ENCODE measurements around the gene TRIM67. TPM values are rescaled to one million over a fixed set of nuclear protein-coding genes. Genes with fewer than 3 reads are reported as not detected.

TRIM67 gene
- total and polyA plus RNA-seq, 4 experiments from 2014 or later, result not detected

DNA sequence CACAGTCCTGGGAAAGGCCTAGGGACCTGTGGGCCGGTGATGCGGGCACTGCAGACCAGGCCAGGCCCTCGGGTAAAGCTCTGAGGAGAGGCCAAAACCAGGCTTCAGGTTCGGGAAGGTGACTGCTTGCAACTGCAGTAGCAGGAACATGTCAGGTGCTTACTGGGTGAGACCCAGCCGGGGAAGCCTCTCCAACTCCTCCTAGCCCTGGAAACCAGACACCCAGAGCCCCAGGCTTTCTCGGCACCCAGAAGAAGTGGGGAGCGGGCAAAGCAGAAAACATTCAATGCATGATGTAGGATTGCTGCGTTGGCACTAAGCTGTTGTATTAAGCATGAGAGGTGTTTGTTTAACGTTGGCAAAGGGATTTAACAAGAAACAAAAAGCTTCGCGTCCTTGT is 58.9 kb downstream of the TRIM67 start:
- H3K27me3 Mint-ChIP-seq, result peaks cover 0 to 4% of the 10 kb centered on the region in 2 donors
- no peak for DNase-seq
- no peak overlapping the region for H3K4me3 ChIP-seq (ENCODE audit: low read length in 2 of 2)
- no peaks in the 10 kb centered on the region for H3K9me3 Mint-ChIP-seq
- no peak overlapping the region for H3K4me3 Mint-ChIP-seq
- peaks cover 17% of the 10 kb centered on the region for H3K36me3 ChIP-seq (ENCODE audit: insufficient read depth, low read length)
- no peaks in the 10 kb centered on the region for H3K4me1 ChIP-seq (ENCODE audit: insufficient read depth, low read length)
- peaks cover 22 to 26% of the 10 kb centered on the region in 2 donors for H3K36me3 Mint-ChIP-seq
- no peak overlapping the region for H3K27ac ChIP-seq (ENCODE audit: low read depth, low read length)
- no peak overlapping the region for H3K27ac Mint-ChIP-seq
- ChIA-PET POLR2A (ENCODE audit: partially characterized antibody) (no interaction called here), CTCF (ENCODE audit: partially characterized antibody) (interaction anchor here (1.7 kb wide), 1 partner anchor 9 kb away, joined by 4 read pairs; no protein-coding TSS in a partner anchor)
- peaks cover 0 to 5% (median 0%) of the 10 kb centered on the region in 4 donors for H3K4me1 Mint-ChIP-seq
- intact Hi-C loops (cut with micrococcal nuclease), result no loop called here
- H3K27me3 ChIP-seq (ENCODE audit: insufficient read depth, low read length), result no peaks in the 10 kb centered on the region
- no peaks in the 10 kb centered on the region for H3K9me3 ChIP-seq (ENCODE audit: control insufficient read depth in 1 of 2, low read length in 2 of 2)

DNA sequence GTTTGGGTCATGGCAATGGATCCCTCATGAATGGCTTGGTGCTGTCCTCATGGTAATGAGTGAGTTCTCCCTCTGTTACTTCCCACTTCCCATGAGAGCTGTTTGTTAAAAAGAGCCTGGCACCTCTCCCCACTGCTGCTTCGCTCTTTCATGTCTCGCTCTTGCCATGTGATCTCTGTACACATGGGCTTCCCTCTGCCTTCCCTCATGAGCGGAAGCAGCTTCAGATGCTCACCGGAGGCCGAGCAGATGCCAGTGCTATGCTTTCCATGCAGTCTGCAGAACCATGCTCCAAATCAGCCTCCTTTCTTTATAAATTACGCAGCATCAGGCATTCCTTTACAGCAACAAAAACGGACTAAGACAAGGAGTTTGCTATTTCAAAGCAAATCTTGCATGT is 64.3 kb downstream of the TRIM67 start:
- ChIA-PET POLR2A (ENCODE audit: partially characterized antibody) (interaction anchor here (0.7 kb wide), 1 partner anchor 13 kb away, joined by 3 read pairs; no protein-coding TSS in a partner anchor), CTCF (ENCODE audit: partially characterized antibody) (no interaction called here)
- Histone ChIP-seq H3K36me3 (ENCODE audit: insufficient read depth, low read length) (peaks cover 30% of the 10 kb centered on the region), H3K27ac (ENCODE audit: low read depth, low read length) (no peak overlapping the region), H3K4me3 (ENCODE audit: low read length in 2 of 2) (no peak overlapping the region), H3K4me1 (ENCODE audit: insufficient read depth, low read length) (no peaks in the 10 kb centered on the region), H3K27me3 (ENCODE audit: insufficient read depth, low read length) (no peaks in the 10 kb centered on the region), H3K9me3 (ENCODE audit: control insufficient read depth in 1 of 2, low read length in 2 of 2) (no peaks in the 10 kb centered on the region)
- H3K4me1 Mint-ChIP-seq, result peaks cover 4 to 22% (median 13%) of the 10 kb centered on the region in 4 donors
- H3K4me3 Mint-ChIP-seq, result no peak overlapping the region
- no peaks in the 10 kb centered on the region for H3K27me3 Mint-ChIP-seq
- H3K27ac Mint-ChIP-seq, result no peak overlapping the region
- no peaks in the 10 kb centered on the region for H3K9me3 Mint-ChIP-seq
- intact Hi-C loops (cut with micrococcal nuclease), result no loop called here
- DNase-seq, result no peak
- peaks cover 52 to 68% of the 10 kb centered on the region in 2 donors for H3K36me3 Mint-ChIP-seq

DNA sequence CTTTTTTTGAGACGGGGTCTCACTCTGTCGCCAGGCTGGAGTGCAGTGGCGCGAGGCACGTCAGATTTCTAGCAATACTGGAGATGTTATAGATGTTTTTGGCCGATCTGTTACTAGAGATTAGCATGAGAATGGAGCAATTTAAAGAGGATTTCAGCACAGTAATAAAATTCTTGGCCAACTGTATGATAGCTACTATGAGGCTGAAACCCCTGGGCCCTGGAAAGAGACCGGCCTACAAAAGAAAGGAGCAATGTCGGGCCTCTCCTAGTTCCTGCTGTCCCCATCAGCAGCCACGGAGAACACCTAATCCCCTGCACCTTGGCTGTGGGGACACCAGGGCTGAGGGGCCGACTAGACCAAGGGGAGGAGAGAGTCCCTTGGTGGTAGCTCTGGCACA is 69.7 kb downstream of the TRIM67 start:
- Mint-ChIP-seq H3K36me3 (peaks cover 50 to 64% of the 10 kb centered on the region in 2 donors), H3K27ac (peak overlapping the region in 1 of 7 donors; percentile 8), H3K4me3 (no peak overlapping the region), H3K27me3 (no peaks in the 10 kb centered on the region), H3K9me3 (no peaks in the 10 kb centered on the region), H3K4me1 (peaks cover 19 to 52% (median 41%) of the 10 kb centered on the region in 4 donors)
- ChIA-PET CTCF (ENCODE audit: partially characterized antibody) (no interaction called here), POLR2A (ENCODE audit: partially characterized antibody) (interaction anchor here (1.0 kb wide), 1 partner anchor 10 kb away, joined by 4 read pairs; no protein-coding TSS in a partner anchor)
- Histone ChIP-seq H3K4me1 (ENCODE audit: insufficient read depth, low read length) (peaks cover 22% of the 10 kb centered on the region), H3K4me3 (ENCODE audit: low read length in 2 of 2) (no peak overlapping the region), H3K27me3 (ENCODE audit: insufficient read depth, low read length) (no peaks in the 10 kb centered on the region), H3K36me3 (ENCODE audit: insufficient read depth, low read length) (peaks cover 14% of the 10 kb centered on the region), H3K9me3 (ENCODE audit: control insufficient read depth in 1 of 2, low read length in 2 of 2) (no peaks in the 10 kb centered on the region), H3K27ac (ENCODE audit: low read depth, low read length) (no peak overlapping the region)
- intact Hi-C loops (cut with micrococcal nuclease), result no loop called here
- no peak for DNase-seq

DNA sequence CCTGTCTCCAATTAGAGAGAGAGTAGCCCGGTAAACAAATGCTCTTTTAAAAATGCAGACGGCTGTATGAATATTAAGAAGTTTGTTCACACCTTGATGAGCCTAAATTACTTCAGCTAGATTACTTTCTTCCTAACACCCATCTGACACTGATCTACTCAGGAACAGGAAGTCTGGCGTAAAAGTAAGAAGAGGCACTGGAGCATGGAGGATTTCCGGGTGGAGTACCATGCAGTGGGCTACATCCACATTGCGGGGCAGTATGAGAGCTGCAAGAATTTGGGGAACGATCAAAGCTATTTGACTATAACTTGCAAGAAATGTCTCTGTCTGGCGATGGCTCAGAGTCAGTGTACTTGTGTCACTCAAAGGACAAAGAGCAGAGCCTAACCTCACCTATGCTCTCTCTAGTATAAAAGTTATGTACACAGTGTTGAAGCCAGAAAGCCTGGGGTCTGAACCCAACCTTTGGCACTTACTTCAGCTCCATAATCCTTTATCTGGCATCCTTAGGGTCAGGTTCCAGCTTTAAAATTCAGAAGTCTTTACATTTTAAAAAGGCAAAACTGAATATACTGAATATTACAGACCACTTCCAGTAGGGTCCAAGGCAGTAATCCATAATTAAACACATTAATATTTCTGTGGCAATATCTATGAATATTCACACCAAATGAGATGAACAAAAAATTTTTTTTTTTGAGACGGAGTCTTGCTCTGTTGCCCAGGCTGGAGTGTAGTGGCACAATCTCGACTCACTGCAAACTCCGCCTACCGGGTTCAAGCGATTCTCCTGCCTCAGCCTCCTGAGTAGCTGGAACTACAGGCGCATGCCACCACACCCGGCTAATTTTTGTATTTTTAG is 71.2 kb downstream of the TRIM67 start:
- no peak overlapping the region for H3K4me3 ChIP-seq (ENCODE audit: low read length in 2 of 2)
- intact Hi-C loops (cut with micrococcal nuclease), result no loop called here
- ChIA-PET POLR2A (ENCODE audit: partially characterized antibody) (no interaction called here), CTCF (ENCODE audit: partially characterized antibody) (no interaction called here)
- H3K4me1 ChIP-seq (ENCODE audit: insufficient read depth, low read length), result peaks cover 33% of the 10 kb centered on the region
- Mint-ChIP-seq H3K27me3 (no peaks in the 10 kb centered on the region), H3K36me3 (peaks cover 52 to 65% of the 10 kb centered on the region in 2 donors), H3K4me1 (peaks cover 25 to 62% (median 50%) of the 10 kb centered on the region in 4 donors), H3K9me3 (no peaks in the 10 kb centered on the region), H3K27ac (peak overlapping the region in 1 of 7 donors; percentile 13), H3K4me3 (no peak overlapping the region)
- peaks cover 15% of the 10 kb centered on the region for H3K36me3 ChIP-seq (ENCODE audit: insufficient read depth, low read length)
- H3K27ac ChIP-seq (ENCODE audit: low read depth, low read length), result no peak overlapping the region
- no peaks in the 10 kb centered on the region for H3K9me3 ChIP-seq (ENCODE audit: control insufficient read depth in 1 of 2, low read length in 2 of 2)
- H3K27me3 ChIP-seq (ENCODE audit: insufficient read depth, low read length), result no peaks in the 10 kb centered on the region
- no peak for DNase-seq

DNA sequence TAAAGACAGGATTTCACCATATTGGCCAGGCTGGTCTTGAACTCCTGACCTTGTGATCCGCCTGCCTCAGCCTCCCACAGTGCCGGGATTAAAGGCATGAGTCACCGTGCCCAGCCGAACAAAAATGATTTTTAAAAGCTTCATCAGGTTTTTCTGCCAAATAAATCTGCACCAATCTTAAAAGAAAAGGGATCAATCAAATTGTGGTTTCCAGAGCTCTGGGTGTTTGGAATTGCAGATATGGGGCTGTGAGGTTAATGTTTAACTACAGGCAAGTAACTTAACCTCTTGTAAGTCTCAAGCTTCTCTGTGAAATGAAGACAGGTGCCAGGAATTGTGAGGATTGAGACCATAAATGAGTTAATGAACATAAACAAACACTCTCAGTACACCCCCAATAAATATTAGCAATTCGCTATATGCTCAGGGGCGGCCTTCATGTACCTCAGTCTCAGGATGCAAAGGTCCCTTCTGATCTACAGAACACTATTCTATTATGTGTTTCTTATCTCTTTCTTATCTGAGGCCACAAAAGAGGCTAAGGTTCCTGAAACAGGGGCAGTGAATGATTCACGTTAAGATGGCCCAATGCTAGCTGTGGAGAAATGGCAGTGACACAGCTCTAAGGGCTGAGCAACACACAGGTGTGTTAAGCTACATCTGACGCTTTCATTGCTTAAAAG is 72.0 kb downstream of the TRIM67 start:
- peaks cover 23% of the 10 kb centered on the region for H3K36me3 ChIP-seq (ENCODE audit: insufficient read depth, low read length)
- Mint-ChIP-seq H3K27ac (peak overlapping the region in 2 of 7 donors; percentile 13 to 31), H3K27me3 (no peaks in the 10 kb centered on the region), H3K9me3 (no peaks in the 10 kb centered on the region), H3K4me3 (no peak overlapping the region), H3K36me3 (peaks cover 56 to 71% of the 10 kb centered on the region in 2 donors), H3K4me1 (peaks cover 27 to 68% (median 56%) of the 10 kb centered on the region in 4 donors)
- no peaks in the 10 kb centered on the region for H3K9me3 ChIP-seq (ENCODE audit: control insufficient read depth in 1 of 2, low read length in 2 of 2)
- no peak overlapping the region for H3K4me3 ChIP-seq (ENCODE audit: low read length in 2 of 2)
- no peak overlapping the region for H3K27ac ChIP-seq (ENCODE audit: low read depth, low read length)
- intact Hi-C loops (cut with micrococcal nuclease), result no loop called here
- CTCF ChIA-PET (ENCODE audit: partially characterized antibody), result no interaction called here
- no peaks in the 10 kb centered on the region for H3K27me3 ChIP-seq (ENCODE audit: insufficient read depth, low read length)
- peaks cover 33% of the 10 kb centered on the region for H3K4me1 ChIP-seq (ENCODE audit: insufficient read depth, low read length)
- POLR2A ChIA-PET (ENCODE audit: partially characterized antibody), result no interaction called here
- no peak for DNase-seq

DNA sequence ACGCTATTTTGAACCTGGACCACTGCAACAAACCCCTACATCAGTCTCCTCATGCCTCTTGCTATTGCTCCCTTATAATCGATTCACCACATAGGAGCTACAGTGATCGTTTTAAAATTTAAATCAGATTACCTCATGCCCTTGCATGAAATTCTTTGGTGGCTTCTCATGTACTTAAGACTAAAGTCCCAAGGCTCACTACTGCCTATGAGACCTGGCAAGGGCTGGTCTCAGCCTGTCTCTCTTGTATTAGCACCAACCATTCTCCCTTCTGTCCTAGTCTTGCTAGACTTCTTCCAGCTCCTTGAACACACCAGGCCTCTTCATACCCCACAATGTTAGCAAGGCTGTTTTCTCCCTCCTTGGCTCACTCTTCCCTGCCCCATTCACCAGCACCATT is 72.6 kb downstream of the TRIM67 start:
- Mint-ChIP-seq H3K4me3 (no peak overlapping the region), H3K36me3 (peaks cover 59 to 68% of the 10 kb centered on the region in 2 donors), H3K27ac (peak overlapping the region in 3 of 7 donors; percentile 13 to 43 (median 43)), H3K27me3 (no peaks in the 10 kb centered on the region), H3K9me3 (peaks cover 0 to 1% (median 0%) of the 10 kb centered on the region in 8 donors), H3K4me1 (peaks cover 32 to 69% (median 59%) of the 10 kb centered on the region in 4 donors)
- ChIA-PET CTCF (ENCODE audit: partially characterized antibody) (no interaction called here), POLR2A (ENCODE audit: partially characterized antibody) (no interaction called here)
- no peaks in the 10 kb centered on the region for H3K9me3 ChIP-seq (ENCODE audit: control insufficient read depth in 1 of 2, low read length in 2 of 2)
- H3K27ac ChIP-seq (ENCODE audit: low read depth, low read length), result no peak overlapping the region
- H3K36me3 ChIP-seq (ENCODE audit: insufficient read depth, low read length), result peaks cover 23% of the 10 kb centered on the region
- H3K4me3 ChIP-seq (ENCODE audit: low read length in 2 of 2), result no peak overlapping the region
- H3K4me1 ChIP-seq (ENCODE audit: insufficient read depth, low read length), result peaks cover 39% of the 10 kb centered on the region
- intact Hi-C loops (cut with micrococcal nuclease), result no loop called here
- H3K27me3 ChIP-seq (ENCODE audit: insufficient read depth, low read length), result no peaks in the 10 kb centered on the region
- no peak for DNase-seq

DNA sequence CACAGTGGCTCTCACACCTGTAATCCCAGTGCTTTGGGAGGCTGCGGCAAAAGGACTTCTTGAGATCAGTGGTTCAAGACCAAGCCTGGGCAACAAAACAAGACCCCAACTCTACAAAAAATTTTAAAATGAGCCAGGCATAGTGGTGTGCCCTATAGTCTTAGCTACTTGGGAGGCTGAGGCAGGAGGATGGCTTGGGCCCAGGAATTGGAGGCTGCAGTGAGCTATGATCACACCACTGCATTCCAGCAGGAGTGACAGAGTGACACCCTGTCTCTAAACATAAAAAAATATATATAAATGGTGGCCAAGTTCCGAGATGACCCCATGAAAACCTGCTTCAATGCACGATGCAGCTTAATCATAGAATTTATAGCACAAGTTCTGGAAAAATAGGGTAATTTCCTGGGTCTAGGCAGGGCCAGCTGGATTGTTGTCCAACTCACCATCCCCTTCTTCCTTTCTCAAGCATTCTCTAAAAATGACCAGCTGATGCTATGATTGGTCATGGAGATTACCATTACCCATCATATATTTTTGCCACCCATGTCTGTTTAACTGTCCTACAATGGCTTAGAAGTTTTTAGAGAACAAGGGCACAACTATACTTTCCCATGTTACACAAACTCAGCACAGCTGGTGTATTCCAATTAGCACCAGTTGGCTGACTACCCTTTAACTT is 73.8 kb downstream of the TRIM67 start:
- Histone ChIP-seq H3K36me3 (ENCODE audit: insufficient read depth, low read length) (peaks cover 23% of the 10 kb centered on the region), H3K4me3 (ENCODE audit: low read length in 2 of 2) (no peak overlapping the region)
- POLR2A ChIA-PET (ENCODE audit: partially characterized antibody), result no interaction called here

More for the DNA sequence above, 73.8 kb downstream of the TRIM67 start:
- Mint-ChIP-seq H3K4me3 (no peak overlapping the region), H3K9me3 (peaks cover 0 to 1% (median 0%) of the 10 kb centered on the region in 8 donors), H3K4me1 (peaks cover 40 to 71% (median 63%) of the 10 kb centered on the region in 4 donors), H3K27me3 (no peaks in the 10 kb centered on the region), H3K36me3 (peaks cover 51 to 62% of the 10 kb centered on the region in 2 donors), H3K27ac (peak overlapping the region in 1 of 7 donors; percentile 2)
- Histone ChIP-seq H3K27ac (ENCODE audit: low read depth, low read length) (no peak overlapping the region), H3K9me3 (ENCODE audit: control insufficient read depth in 1 of 2, low read length in 2 of 2) (no peaks in the 10 kb centered on the region), H3K27me3 (ENCODE audit: insufficient read depth, low read length) (no peaks in the 10 kb centered on the region), H3K4me1 (ENCODE audit: insufficient read depth, low read length) (peaks cover 50% of the 10 kb centered on the region)
- CTCF ChIA-PET (ENCODE audit: partially characterized antibody), result interaction anchor here (1.4 kb wide), 1 partner anchor 12 kb away, joined by 3 read pairs; no protein-coding TSS in a partner anchor
- no peak for DNase-seq
- intact Hi-C loops (cut with micrococcal nuclease), result no loop called here

All from CD4-positive, alpha-beta memory T cell (primary cell).